C4-2B (cell line): ENCODE data around the gene RAD50.
"Not testable (repeated sequence)": the region's sequence is repeated elsewhere in the genome, so short reads cannot be mapped to it uniquely, and the experiment has no call there.

Experiments
- H3K27ac ChIP-seq: fragments of 450-650 bp; 2 replicates; pipeline ENCODE4 v1.5.1; 2017
- CTCF ChIP-seq: fragments of 450-650 bp; conservative IDR thresholded peaks from 2 replicates; pipeline ENCODE4 v1.5.1; 2017; ENCODE audit warnings: mild to moderate bottlenecking
- ZFX ChIP-seq: fragments of 450-650 bp; IDR thresholded peaks from 2 replicates; pipeline ENCODE4 v1.6.1; 2017

The RAD50 gene

GRCh38 chr5:132546108-132546507 is 10.7 kb upstream of the RAD50 start:
- no peak overlapping the region for H3K27ac ChIP-seq
- TF ChIP-seq CTCF (no peak), ZFX (no peak)

- TF ChIP-seq ZFX = no peak
- no peak for TF ChIP-seq CTCF
- H3K27ac ChIP-seq = no peak overlapping the region
Observed at GRCh38 chr5:132547269-132547668, 9.5 kb upstream of the RAD50 start.

GRCh38 chr5:132548834-132549233 is 7.9 kb upstream of the RAD50 start:
- not testable (repeated sequence) for H3K27ac ChIP-seq

GRCh38 chr5:132549576-132549975 is 7.2 kb upstream of the RAD50 start:
- TF ChIP-seq CTCF (no peak), ZFX (no peak)
- H3K27ac ChIP-seq = no peak overlapping the region

GRCh38 chr5:132556153-132556762 is 519 bp upstream of the RAD50 start:
- TF ChIP-seq ZFX (no peak), CTCF (no peak)
- H3K27ac ChIP-seq = peak overlapping the region; percentile 82

GRCh38 chr5:132557478-132558172 is 848 bp downstream of the RAD50 start:
- peak overlapping the region; percentile 82 for H3K27ac ChIP-seq
- no peak for TF ChIP-seq CTCF
- TF ChIP-seq ZFX = peak; percentile 42; the same call in 1 of the 2 replicates

- TF ChIP-seq CTCF = no peak
- TF ChIP-seq ZFX = no peak
- no peak overlapping the region for H3K27ac ChIP-seq
Observed at GRCh38 chr5:132559383-132560060, 2.7 kb downstream of the RAD50 start.
